ENCODE data around the gene CYP26B1. TPM values are rescaled to one million over a fixed set of nuclear protein-coding genes. Genes with fewer than 3 reads are reported as not detected.

CYP26B1 gene
- total and polyA plus RNA-seq, 4 donors: 3.6 to 9.8 (median 4.7) TPM

DNA sequence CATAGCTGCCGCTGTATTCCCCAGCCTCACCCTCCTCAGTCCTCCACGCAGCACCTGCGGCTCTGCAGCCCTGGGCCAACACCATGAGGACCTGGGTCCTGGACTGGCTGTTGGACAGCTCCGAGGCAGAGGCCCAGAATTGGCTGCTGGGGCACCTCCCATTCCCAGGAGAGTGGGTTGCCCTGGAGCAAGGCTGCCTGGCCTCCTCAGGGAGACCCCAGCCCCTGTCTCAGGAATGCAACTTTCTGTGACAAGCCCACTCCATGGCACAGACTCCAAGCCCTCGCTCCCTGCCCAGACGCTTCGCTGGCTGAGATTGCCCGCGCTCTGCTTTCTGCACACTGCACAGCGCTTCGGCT lies 33.0 kb downstream of the CYP26B1 start:
- Histone ChIP-seq H3K27me3 (ENCODE audit: control insufficient read depth, insufficient read depth, low read length) (no peaks in the 10 kb centered on the region), H3K27ac (ENCODE audit: low read depth, low read length) (no peak overlapping the region), H3K4me1 (ENCODE audit: control insufficient read depth, insufficient read depth, low read length) (peaks cover 14% of the 10 kb centered on the region), H3K4me3 (ENCODE audit: low read depth, low read length) (no peak overlapping the region), H3K36me3 (ENCODE audit: control insufficient read depth, insufficient read depth, low read length) (no peaks in the 10 kb centered on the region), H3K9me3 (ENCODE audit: control insufficient read depth, insufficient read depth, low read length) (no peaks in the 10 kb centered on the region)
- DNase-seq (ENCODE audit: low read depth in 4 of 6, low spot score in 6 of 6): no peak
- WGBS (ENCODE audit: insufficient coverage): 83% methylated on average over 6 of the region's 11 CpGs

GRCh38 chr2:72113847-72114692 lies 33.6 kb downstream of the CYP26B1 start:
- no peak for DNase-seq (ENCODE audit: low read depth in 4 of 6, low spot score in 6 of 6)
- Histone ChIP-seq H3K27ac (ENCODE audit: low read depth, low read length) (no peak overlapping the region), H3K4me1 (ENCODE audit: control insufficient read depth, insufficient read depth, low read length) (peaks cover 14% of the 10 kb centered on the region), H3K9me3 (ENCODE audit: control insufficient read depth, insufficient read depth, low read length) (no peaks in the 10 kb centered on the region), H3K27me3 (ENCODE audit: control insufficient read depth, insufficient read depth, low read length) (no peaks in the 10 kb centered on the region), H3K4me3 (ENCODE audit: low read depth, low read length) (no peak overlapping the region), H3K36me3 (ENCODE audit: control insufficient read depth, insufficient read depth, low read length) (no peaks in the 10 kb centered on the region)
- WGBS (ENCODE audit: insufficient coverage): 92% methylated on average over 14 of the region's 15 CpGs

DNA sequence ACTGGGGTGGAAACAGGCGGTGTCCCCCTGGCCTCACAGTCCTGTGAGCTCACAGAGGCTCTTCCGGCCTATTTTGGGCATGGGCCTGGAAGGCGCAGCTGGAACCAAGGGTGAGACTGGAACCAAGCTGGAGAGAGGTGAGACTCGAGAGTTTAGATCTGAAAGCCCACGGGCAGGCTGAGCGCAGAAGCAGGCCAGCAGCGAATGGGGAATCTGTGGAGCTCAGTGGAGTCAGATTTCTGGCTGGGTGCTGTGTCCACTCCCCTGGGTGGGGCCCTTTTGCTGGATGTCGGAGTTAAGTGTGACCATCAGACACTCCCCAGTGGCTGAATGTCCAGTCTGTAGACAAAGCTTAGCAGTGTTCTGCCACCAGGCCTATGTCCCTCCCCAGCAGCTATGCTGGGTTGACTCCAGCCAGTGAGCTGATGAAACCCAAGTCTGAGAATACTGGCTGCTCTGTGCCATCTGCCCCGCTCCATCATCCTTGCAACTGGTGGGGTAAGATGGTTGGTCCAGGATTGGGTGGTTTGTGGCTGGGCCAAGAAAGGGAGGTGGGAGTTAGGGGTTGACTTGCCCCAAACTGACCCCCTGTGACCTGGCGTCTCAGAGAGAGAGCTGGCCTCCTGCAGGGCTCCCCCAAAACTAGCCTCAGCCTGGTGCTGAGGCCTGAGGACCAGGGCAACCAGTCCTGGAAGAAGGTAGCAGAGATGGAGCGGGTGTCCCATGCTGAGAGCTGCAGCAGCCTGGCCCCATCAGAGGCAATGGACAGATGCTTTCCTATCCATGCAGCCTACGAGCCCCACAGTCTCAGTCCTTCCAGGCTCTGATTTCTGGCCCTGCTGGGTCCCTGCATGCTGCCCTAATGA lies 34.4 kb downstream of the CYP26B1 start:
- H3K4me1 ChIP-seq (ENCODE audit: control insufficient read depth, insufficient read depth, low read length): peaks cover 14% of the 10 kb centered on the region
- no peak overlapping the region for H3K27ac ChIP-seq (ENCODE audit: low read depth, low read length)
- 89% methylated on average over 12 of the region's 12 CpGs for WGBS (ENCODE audit: insufficient coverage)
- no peaks in the 10 kb centered on the region for H3K9me3 ChIP-seq (ENCODE audit: control insufficient read depth, insufficient read depth, low read length)
- no peak overlapping the region for H3K4me3 ChIP-seq (ENCODE audit: low read depth, low read length)
- no peak for DNase-seq (ENCODE audit: low read depth in 4 of 6, low spot score in 6 of 6)
- no peaks in the 10 kb centered on the region for H3K27me3 ChIP-seq (ENCODE audit: control insufficient read depth, insufficient read depth, low read length)
- H3K36me3 ChIP-seq (ENCODE audit: control insufficient read depth, insufficient read depth, low read length): no peaks in the 10 kb centered on the region

DNA sequence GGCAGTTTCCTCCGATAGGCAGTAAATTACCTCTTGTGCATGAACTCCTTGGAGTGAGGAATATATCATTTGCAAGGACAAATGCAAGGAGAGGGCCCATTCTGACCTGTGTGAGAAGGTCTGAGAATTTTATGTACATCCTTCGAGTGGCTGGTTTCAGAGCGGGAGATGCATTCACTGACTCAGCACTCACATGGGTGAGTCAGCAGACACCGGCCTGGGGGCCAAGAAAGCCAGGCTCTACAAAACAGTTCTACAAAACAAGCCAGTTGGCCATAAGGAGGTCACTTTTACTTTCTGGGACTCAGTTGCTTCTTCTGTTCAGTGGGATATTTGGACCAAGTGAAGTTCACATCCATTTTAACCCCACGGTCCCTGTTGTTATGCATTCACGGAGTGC lies 35.3 kb downstream of the CYP26B1 start:
- H3K27ac ChIP-seq (ENCODE audit: low read depth, low read length): no peak overlapping the region

DNA sequence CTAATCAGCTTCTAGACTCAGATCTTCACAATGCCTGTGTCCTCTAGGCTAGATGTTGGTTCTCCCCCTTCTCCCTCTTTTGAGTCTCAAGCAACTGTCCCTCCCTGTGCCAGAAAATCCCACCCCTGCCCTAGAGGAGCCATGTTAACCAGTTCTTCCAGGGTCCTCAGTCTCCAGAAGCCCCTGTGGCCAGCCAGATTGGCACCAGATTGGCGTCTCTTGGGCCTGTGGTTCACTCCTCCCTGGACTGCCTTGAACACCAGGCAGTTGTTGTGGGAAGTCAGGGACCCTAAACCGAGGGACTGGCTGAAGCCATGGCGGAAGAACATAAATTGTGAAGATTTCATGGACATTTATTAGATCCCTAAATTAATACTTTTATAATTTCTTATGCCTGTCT lies 36.6 kb downstream of the CYP26B1 start:
- no peaks in the 10 kb centered on the region for H3K27me3 ChIP-seq (ENCODE audit: control insufficient read depth, insufficient read depth, low read length)
- H3K9me3 ChIP-seq (ENCODE audit: control insufficient read depth, insufficient read depth, low read length): no peaks in the 10 kb centered on the region
- no peak overlapping the region for H3K4me3 ChIP-seq (ENCODE audit: low read depth, low read length)
- DNase-seq (ENCODE audit: low read depth in 4 of 6, low spot score in 6 of 6): no peak
- no peak overlapping the region for H3K27ac ChIP-seq (ENCODE audit: low read depth, low read length)
- no peaks in the 10 kb centered on the region for H3K36me3 ChIP-seq (ENCODE audit: control insufficient read depth, insufficient read depth, low read length)
- 83% methylated on average over 1 of the region's 3 CpGs for WGBS (ENCODE audit: insufficient coverage)
- peaks cover 10% of the 10 kb centered on the region for H3K4me1 ChIP-seq (ENCODE audit: control insufficient read depth, insufficient read depth, low read length)

More for the DNA sequence above, 35.3 kb downstream of the CYP26B1 start:
- Histone ChIP-seq H3K36me3 (ENCODE audit: control insufficient read depth, insufficient read depth, low read length) (no peaks in the 10 kb centered on the region), H3K9me3 (ENCODE audit: control insufficient read depth, insufficient read depth, low read length) (no peaks in the 10 kb centered on the region), H3K4me3 (ENCODE audit: low read depth, low read length) (no peak overlapping the region), H3K27me3 (ENCODE audit: control insufficient read depth, insufficient read depth, low read length) (no peaks in the 10 kb centered on the region), H3K4me1 (ENCODE audit: control insufficient read depth, insufficient read depth, low read length) (peaks cover 14% of the 10 kb centered on the region)
- WGBS (ENCODE audit: insufficient coverage): 88% methylated on average over 4 of the region's 6 CpGs
- no peak for DNase-seq (ENCODE audit: low read depth in 4 of 6, low spot score in 6 of 6)

GRCh38 chr2:72109904-72110303 lies 37.8 kb downstream of the CYP26B1 start:
- H3K4me1 ChIP-seq (ENCODE audit: control insufficient read depth, insufficient read depth, low read length): no peaks in the 10 kb centered on the region
- no peak for DNase-seq (ENCODE audit: low read depth in 4 of 6, low spot score in 6 of 6)
- H3K9me3 ChIP-seq (ENCODE audit: control insufficient read depth, insufficient read depth, low read length): no peaks in the 10 kb centered on the region
- H3K27ac ChIP-seq (ENCODE audit: low read depth, low read length): no peak overlapping the region
- no peaks in the 10 kb centered on the region for H3K27me3 ChIP-seq (ENCODE audit: control insufficient read depth, insufficient read depth, low read length)
- no peak overlapping the region for H3K4me3 ChIP-seq (ENCODE audit: low read depth, low read length)
- WGBS (ENCODE audit: insufficient coverage): 100% methylated on average over 3 of the region's 8 CpGs
- H3K36me3 ChIP-seq (ENCODE audit: control insufficient read depth, insufficient read depth, low read length): no peaks in the 10 kb centered on the region

GRCh38 chr2:72109291-72109690 lies 38.4 kb downstream of the CYP26B1 start:
- no peaks in the 10 kb centered on the region for H3K4me1 ChIP-seq (ENCODE audit: control insufficient read depth, insufficient read depth, low read length)
- H3K9me3 ChIP-seq (ENCODE audit: control insufficient read depth, insufficient read depth, low read length): no peaks in the 10 kb centered on the region
- WGBS (ENCODE audit: insufficient coverage): 55% methylated on average over 2 of the region's 3 CpGs
- H3K27ac ChIP-seq (ENCODE audit: low read depth, low read length): no peak overlapping the region
- no peaks in the 10 kb centered on the region for H3K36me3 ChIP-seq (ENCODE audit: control insufficient read depth, insufficient read depth, low read length)
- H3K4me3 ChIP-seq (ENCODE audit: low read depth, low read length): no peak overlapping the region
- no peak for DNase-seq (ENCODE audit: low read depth in 4 of 6, low spot score in 6 of 6)
- H3K27me3 ChIP-seq (ENCODE audit: control insufficient read depth, insufficient read depth, low read length): no peaks in the 10 kb centered on the region

DNA sequence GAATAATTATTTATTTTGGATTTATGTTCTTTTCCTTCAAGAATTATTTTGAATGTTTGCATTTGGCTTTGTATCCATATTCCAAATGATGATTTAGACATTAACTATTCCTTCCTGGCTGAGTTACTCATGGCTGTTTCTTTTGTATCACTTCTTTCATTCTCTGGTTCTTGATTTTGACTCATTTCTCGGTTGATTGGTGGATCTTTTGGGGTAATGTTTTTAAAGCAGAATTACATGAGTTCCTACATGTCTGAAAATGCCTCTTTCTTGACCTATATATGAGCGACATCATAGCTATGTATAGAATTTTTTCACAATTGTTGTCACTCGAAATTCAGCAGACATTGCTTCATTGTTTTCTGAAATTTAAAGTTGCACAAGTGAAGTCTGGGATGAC lies 39.5 kb downstream of the CYP26B1 start:
- no peaks in the 10 kb centered on the region for H3K36me3 ChIP-seq (ENCODE audit: control insufficient read depth, insufficient read depth, low read length)
- no peaks in the 10 kb centered on the region for H3K4me1 ChIP-seq (ENCODE audit: control insufficient read depth, insufficient read depth, low read length)
- no CpG with 5 or more reads among the region's 3 CpGs for WGBS (ENCODE audit: insufficient coverage)
- H3K9me3 ChIP-seq (ENCODE audit: control insufficient read depth, insufficient read depth, low read length): no peaks in the 10 kb centered on the region
- no peak overlapping the region for H3K27ac ChIP-seq (ENCODE audit: low read depth, low read length)
- no peak for DNase-seq (ENCODE audit: low read depth in 4 of 6, low spot score in 6 of 6)
- no peaks in the 10 kb centered on the region for H3K27me3 ChIP-seq (ENCODE audit: control insufficient read depth, insufficient read depth, low read length)
- H3K4me3 ChIP-seq (ENCODE audit: low read depth, low read length): no peak overlapping the region

GRCh38 chr2:72106978-72107377 lies 40.7 kb downstream of the CYP26B1 start:
- Histone ChIP-seq H3K4me3 (ENCODE audit: low read depth, low read length) (no peak overlapping the region), H3K4me1 (ENCODE audit: control insufficient read depth, insufficient read depth, low read length) (no peaks in the 10 kb centered on the region), H3K27ac (ENCODE audit: low read depth, low read length) (no peak overlapping the region), H3K27me3 (ENCODE audit: control insufficient read depth, insufficient read depth, low read length) (no peaks in the 10 kb centered on the region), H3K36me3 (ENCODE audit: control insufficient read depth, insufficient read depth, low read length) (no peaks in the 10 kb centered on the region), H3K9me3 (ENCODE audit: control insufficient read depth, insufficient read depth, low read length) (no peaks in the 10 kb centered on the region)
- no peak for DNase-seq (ENCODE audit: low read depth in 4 of 6, low spot score in 6 of 6)
- WGBS (ENCODE audit: insufficient coverage): 100% methylated on average over 1 of the region's 4 CpGs

Data from spinal cord (tissue), 10 donors.